Kidney tubule cell (primary cell): ENCODE results near the gene DPP10.
A peak's percentile ranks its signal among the peaks of the same experiment; 100 is the strongest.
"Not testable (repeated sequence)": the region's sequence is repeated elsewhere in the genome, so short reads cannot be mapped to it uniquely, and the experiment has no call there.

ENCODE experiments used
- DNase-seq: peaks from one replicate; pipeline ENCODE4 v3.0.0-alpha.2; 2018; ENCODE audit warnings: low spot score

DPP10 gene

GRCh38 chr2:114515882-114516281, 73.4 kb downstream of the DPP10 start:
- no peak for DNase-seq

DNA sequence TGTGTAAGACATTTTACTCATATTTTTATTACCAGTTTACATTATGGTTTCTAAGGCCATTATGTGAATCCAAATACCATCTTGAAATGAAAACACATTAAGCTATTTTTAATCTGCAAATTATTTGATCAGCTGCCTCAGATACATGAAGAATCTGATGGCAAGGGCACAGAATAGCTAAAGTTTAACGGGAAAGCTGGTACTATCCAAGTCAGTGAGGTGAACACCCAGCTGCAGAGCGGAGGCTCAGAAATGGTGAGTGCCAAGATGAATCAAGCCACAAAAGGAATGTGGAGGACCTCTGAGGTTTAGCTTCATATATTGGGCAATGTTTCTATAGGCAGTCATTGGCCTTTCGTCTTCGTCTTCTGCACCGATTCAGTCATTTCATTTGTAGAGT, 75.1 kb downstream of the DPP10 start:
- no peak for DNase-seq

GRCh38 chr2:114518738-114519137, 76.3 kb downstream of the DPP10 start:
- no peak for DNase-seq

DNA sequence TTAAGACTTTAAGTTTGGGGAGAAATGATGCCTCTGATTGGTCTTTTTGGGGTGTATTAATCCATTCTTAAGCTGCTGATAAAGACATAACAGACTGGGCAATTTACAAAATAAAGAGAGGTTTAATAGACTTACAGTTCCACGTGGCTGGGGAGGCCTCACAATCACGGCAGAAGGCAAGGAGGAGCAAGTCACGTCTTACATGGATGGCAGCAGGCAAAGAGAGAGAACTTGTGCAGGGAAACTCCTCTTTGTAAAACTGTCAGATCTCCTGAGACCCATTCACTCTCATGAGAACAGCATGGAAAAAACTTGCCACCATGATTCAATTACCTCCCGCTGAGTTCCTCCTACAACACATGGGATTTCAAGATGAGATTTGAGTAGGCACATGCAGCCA, 80.2 kb downstream of the DPP10 start:
- DNase-seq = not testable (repeated sequence)

DNA sequence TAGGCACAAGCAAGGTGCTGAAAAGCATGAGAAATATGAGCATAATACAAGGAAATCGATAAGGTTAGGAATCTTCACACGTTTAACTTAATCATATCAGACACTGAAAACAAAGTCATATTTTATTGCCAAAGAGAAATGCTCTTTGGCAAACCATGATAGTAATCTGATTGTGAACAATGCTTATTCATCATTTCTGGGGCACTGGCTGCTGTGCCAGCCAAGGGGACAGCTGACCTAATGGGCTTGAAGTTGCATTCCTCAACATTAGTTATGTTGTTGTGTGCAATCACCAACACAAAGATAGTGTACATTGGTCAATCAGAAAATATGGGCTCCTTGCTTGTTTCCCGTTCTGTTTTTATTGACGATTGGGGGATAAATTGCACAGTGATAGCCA, 83.5 kb downstream of the DPP10 start:
- no peak for DNase-seq

- DNase-seq = no peak
Observed at GRCh38 chr2:114526841-114527240, 84.4 kb downstream of the DPP10 start.

DNA sequence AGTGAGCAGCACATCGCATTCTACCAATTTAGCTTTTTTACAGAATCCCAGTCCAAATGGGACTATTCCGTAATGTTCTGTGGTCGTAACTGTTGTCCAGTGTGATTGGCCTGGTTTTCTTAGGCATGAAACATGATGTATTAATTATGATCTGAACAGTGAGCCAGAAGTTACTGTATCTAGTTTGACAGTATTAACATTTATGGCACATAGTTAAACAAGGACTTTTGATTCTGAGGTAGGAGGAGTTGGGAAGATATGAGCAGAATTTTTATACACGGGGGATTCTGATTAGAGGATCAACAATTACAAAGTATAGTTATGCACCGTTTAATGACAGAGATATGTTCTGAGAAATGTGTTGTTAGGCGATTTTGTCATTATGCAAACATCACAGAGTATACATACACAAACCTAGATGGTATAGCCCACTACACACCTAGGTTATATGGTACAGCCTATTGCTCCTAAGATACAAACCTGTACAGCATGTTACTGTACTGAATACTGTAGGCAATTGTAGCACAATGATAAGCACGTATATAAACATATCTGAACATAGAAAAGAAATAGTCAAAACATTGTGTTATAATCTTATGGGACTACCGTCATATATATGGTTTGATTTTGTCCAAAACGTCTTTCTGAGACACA, 85.0 kb downstream of the DPP10 start:
- DNase-seq = no peak

DNA sequence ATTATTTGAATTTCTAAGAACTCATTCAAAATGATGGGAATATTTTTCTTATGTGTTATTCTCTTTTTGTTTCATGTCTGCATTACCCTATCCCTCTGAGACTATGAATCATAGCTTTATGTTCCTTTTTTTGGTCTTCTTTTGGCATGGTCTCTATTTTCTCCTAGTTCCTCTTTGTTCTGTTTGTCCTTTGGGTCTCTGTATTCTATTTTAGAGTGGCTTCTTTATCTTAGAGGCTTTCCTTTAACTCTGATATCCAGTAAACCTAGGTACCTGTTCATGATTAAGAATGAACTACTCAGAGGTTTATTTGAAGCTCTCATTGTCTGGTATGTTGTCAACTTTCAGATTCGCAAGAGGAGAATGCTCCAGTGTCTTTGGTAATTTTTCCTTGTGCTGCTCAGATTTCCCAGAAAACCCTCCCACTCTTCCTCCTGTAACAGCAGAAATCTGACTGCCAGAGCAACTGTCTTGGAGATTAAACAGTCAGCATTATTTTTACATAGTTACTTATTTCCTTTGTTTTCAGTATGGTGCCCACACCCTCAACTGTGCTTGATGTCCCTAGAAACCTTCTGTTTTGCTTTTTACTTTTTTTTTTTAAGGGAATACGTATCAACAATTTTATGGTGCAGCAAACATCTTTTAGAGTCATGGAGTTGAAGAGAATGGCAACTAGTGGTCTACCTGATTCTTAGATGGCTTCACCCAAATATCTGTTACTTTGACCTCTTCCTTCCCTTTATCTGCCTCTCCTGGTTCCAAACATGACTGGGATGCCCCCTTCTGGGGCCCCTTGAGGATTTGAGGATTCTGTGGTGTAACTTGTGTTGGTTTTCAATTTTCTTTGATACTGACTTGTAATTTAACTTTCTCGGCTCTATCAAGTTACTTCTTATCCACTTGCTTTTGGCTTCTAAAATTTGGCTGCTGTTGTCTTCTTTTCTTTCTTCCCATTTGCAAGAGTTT, 92.0 kb downstream of the DPP10 start:
- DNase-seq = no peak

- DNase-seq = no peak
Observed at GRCh38 chr2:114537777-114538176, 95.3 kb downstream of the DPP10 start.

GRCh38 chr2:114542695-114543094, 100.3 kb downstream of the DPP10 start:
- DNase-seq = peak; percentile 33

DNA sequence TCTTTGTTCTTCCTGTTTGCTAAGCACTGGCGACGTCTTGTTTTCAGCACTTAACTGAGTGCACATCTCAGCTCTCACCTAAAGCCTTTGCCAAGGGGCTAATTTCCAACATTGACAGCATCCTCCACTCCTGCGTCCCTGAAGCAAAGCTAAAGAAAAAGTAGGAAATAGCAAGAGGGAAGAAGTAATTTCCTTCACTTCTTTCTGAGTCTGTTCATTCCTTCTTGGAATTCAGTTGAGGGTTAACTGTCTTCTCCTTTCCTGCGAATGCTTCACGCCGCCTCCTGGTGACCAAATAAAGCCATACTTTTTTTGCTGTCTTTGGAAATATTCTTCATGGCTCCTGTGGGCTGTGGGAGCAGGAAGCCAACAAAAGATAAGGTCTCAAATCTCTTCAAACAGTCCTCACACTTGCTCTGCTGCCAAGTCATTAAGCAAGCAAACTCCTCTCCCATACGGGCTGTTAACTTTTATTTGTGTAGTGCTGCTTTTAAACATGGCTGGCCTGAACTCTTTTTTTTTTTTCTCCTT, 100.9 kb downstream of the DPP10 start:
- peak; percentile 10 for DNase-seq

DNA sequence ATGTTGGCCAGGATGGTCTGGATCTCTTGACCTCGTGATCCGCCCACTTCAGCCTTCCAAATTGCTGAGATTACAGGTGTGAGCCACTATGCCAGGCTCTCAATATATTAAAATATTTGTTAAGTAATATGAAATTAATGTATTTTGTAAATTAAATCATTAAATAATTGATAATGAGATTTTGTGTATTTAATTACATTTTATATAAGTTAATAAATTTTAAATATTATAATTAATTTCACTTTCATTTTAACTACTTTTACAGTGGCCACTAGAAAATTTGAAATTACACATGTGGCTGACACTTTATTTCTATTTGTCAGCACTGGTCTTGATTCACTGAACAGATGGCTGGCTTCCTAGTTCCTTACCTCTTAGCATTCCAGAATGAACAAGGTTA, 102.6 kb downstream of the DPP10 start:
- DNase-seq = peak; percentile 15

- DNase-seq = no peak
Observed at GRCh38 chr2:114546531-114546930, 104.1 kb downstream of the DPP10 start.

GRCh38 chr2:114548151-114548550, 105.7 kb downstream of the DPP10 start:
- DNase-seq = no peak

- DNase-seq = no peak
Observed at GRCh38 chr2:114550364-114550763, 107.9 kb downstream of the DPP10 start.

DNA sequence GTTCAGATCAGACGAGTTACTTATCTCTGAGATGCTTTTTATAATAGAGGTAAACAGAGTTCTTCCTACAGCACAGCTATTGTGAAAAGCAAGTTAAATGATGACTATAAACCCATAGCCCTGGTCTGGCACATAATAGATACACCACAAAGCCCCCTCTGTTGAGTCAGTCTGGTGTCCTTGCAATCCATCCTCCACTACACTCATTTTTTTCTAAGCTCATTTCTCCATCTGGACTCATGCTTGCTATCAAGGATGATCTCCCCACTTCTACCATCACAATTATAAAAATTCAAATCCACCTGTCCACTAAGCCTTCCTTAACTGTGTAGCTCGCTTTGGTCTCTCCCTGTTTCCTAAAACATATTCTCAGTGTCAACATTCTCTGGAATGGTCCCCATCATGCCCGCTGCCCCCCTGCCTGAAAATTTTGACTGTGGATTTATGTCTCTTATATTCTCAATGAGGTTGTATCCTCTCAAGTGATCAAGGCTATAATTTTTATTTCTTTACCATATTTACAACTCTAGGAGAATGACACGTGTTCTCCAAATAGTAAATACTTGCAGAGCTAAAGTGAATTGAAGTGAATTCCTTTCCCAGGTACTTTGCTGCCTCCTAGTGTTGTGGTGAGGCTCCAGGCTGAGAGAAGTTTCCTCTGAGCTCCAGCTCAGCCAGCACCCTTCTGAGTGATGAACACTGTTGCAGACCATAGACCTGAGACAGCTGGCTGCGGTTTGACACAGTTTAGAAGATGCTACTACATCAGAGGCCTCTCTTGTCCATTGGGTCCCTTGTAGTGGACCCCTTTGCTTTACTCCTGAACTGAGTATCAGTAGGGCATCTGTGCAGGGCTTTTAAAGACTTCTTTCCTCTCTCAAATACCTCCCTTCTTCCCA, 108.7 kb downstream of the DPP10 start:
- peak; percentile 63 for DNase-seq

DNA sequence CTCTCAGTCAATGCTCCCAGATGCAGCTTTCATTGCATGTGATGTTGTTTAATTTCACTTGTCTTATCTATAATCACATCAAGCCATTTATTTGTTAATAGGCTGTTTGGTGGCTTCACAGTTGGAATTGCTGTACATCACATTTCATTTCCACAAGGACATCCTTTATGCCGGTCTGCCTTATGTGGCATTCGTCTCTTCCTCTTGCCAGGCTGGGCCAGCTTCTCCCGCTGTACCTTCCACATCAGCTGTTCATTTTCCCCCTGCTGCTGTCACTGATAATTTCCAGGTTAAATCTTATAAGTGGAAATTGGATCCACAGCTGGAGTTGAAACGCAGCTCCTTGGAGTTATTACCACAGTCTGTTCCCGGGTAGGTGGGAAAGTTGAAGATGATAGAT, 110.6 kb downstream of the DPP10 start:
- no peak for DNase-seq

DNA sequence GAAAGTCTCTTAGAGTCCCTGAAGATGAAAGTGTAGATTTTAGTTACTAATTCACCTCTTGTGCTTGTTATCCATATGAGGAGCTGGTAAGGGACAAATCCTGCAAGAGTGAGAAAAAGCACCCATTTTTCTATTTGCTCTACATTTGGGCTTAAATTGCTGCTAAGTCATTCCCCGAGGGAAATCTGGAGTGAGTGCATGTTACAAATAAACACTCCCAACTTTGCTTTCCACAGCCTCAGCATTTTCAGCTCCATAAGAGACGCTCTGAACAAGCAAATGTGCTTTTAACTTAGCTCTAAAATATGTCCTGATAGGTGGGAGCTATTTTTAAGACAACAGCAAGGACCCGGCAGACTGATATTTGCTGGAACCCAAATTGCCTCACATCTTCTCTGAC, 126.7 kb downstream of the DPP10 start:
- no peak for DNase-seq

- DNase-seq = no peak
Observed at GRCh38 chr2:114577657-114578056, 135.2 kb downstream of the DPP10 start.

DNA sequence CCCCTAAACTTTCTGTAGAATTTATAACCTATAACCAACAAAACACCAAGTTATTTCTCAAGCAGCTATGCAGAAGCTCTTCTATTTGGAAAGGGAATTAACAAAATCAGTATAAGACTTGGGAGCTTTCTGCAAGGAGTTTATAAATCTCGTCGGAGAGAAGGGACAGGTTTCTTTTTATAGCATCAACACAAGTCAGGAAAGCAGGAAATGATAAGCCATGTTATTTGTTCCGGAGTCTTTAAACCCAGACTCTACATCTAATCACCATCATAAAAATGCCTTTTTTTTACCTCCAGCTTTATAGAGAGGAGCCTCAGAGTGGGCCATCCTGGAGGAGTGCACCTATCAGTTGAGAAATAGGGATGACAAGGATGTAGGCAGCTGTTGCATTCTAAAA, 137.1 kb downstream of the DPP10 start:
- no peak for DNase-seq

GRCh38 chr2:114580691-114581090, 138.2 kb downstream of the DPP10 start:
- DNase-seq = no peak

- no peak for DNase-seq
Observed at GRCh38 chr2:114598329-114598728, 155.9 kb downstream of the DPP10 start.
